ENCODE measurements around the gene KPNA1. TPM values are rescaled to one million over a fixed set of nuclear protein-coding genes. Genes with fewer than 3 reads are reported as not detected.
"Not testable (repeated sequence)": the region's sequence is repeated elsewhere in the genome, so short reads cannot be mapped to it uniquely, and the experiment has no call there.

KPNA1 gene
- polyA plus RNA-seq, 3 donors, result 18.0 to 41.2 (median 38.5) TPM

GRCh38 chr3:122502139-122502538 lies 12.6 kb downstream of the KPNA1 start:
- peaks cover 93% of the 10 kb centered on the region for H3K79me2 ChIP-seq (ENCODE audit: insufficient read depth, low read length)
- no peak overlapping the region for H3K9ac ChIP-seq (ENCODE audit: insufficient read depth, low read length, poor library complexity, severe bottlenecking)
- no peaks in the 10 kb centered on the region for H3K9me3 ChIP-seq (replicated peaks in 1 of 2; ENCODE audit: control insufficient read depth in 1 of 2, insufficient read depth in 1 of 2, low read length in 2 of 2)
- H3K27me3 ChIP-seq (ENCODE audit: control insufficient read depth in 2 of 2, insufficient read depth in 2 of 2, low read length in 2 of 2), result no peaks in the 10 kb centered on the region
- peaks cover 28 to 62% of the 10 kb centered on the region in 2 donors for H3K4me1 ChIP-seq (ENCODE audit: control insufficient read depth in 1 of 2, insufficient read depth in 2 of 2, low read length in 2 of 2)
- H4K20me1 ChIP-seq (ENCODE audit: insufficient read depth, low read length), result peaks cover 66% of the 10 kb centered on the region
- Mint-ChIP-seq H3K4me1 (peaks cover 77% of the 10 kb centered on the region), H3K27ac (peak overlapping the region in 2 of 7 donors; percentile 16 to 27), H3K36me3 (peaks cover 4 to 9% of the 10 kb centered on the region in 2 donors), H3K4me3 (no peak overlapping the region), H3K9me3 (no peaks in the 10 kb centered on the region), H3K27me3 (ENCODE audit: low read depth in 3 of 3) (no peaks in the 10 kb centered on the region)
- no peak for TF ChIP-seq CTCF (IDR thresholded peaks at IDR 0.05)
- no peak overlapping the region for H3K4me2 ChIP-seq (replicated peaks; ENCODE audit: extremely low read depth, low read length, poor library complexity, severe bottlenecking)
- no peak overlapping the region for H3K4me3 ChIP-seq (replicated peaks in 1 of 3; ENCODE audit: low read depth in 2 of 3, low read length in 3 of 3)
- DNase-seq, result no peak
- no peak overlapping the region for H2AFZ ChIP-seq (ENCODE audit: insufficient read depth, low read depth, low read length, poor library complexity, severe bottlenecking)
- no peaks in the 10 kb centered on the region for H3K36me3 ChIP-seq (replicated peaks in 1 of 2; ENCODE audit: control insufficient read depth in 1 of 2, insufficient read depth in 2 of 2, low read length in 2 of 2)
- intact Hi-C loops (cut with micrococcal nuclease), result no loop called here
- WGBS (ENCODE audit: insufficient coverage), result 57% methylated on average over 1 of the region's 2 CpGs
- H3K27ac ChIP-seq (ENCODE audit: low read depth in 1 of 2, low read length in 2 of 2), result peak overlapping the region in 1 of 2 donors; percentile 78

DNA sequence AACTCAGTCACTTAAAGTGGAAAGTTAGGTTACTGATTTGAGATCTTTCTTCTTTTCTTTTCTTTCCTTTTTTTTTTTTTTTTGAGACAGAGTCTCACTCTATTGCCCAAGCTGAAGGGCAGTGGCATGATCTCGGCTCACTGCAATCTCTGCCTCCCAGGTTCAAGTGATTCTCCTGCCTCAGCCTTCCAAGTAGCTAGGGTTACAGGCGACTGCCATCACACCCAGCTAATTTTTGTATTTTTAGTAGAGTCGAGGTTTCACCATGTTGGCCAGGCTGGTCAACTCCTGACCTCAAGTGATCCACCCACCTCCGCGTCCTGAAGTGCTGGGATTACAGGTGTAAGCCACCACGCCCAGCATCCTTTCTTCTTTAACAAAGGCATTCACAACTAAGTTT lies 13.8 kb downstream of the KPNA1 start:
- H4K20me1 ChIP-seq (ENCODE audit: insufficient read depth, low read length), result peaks cover 68% of the 10 kb centered on the region
- H3K4me1 Mint-ChIP-seq, result peaks cover 82% of the 10 kb centered on the region
- H3K9ac ChIP-seq (ENCODE audit: insufficient read depth, low read length, poor library complexity, severe bottlenecking), result not testable (repeated sequence)

More for the DNA sequence above, 13.8 kb downstream of the KPNA1 start:
- intact Hi-C loops (cut with micrococcal nuclease); H3K4me2 ChIP-seq (replicated peaks; ENCODE audit: extremely low read depth, low read length, poor library complexity, severe bottlenecking); H2AFZ ChIP-seq (ENCODE audit: insufficient read depth, low read depth, low read length, poor library complexity, severe bottlenecking); H3K9me3 Mint-ChIP-seq; H3K4me3 Mint-ChIP-seq; H3K27me3 Mint-ChIP-seq (ENCODE audit: low read depth in 3 of 3); H3K36me3 ChIP-seq (replicated peaks in 1 of 2; ENCODE audit: control insufficient read depth in 1 of 2, insufficient read depth in 2 of 2, low read length in 2 of 2); H3K27ac ChIP-seq (ENCODE audit: low read depth in 1 of 2, low read length in 2 of 2); DNase-seq; H3K9me3 ChIP-seq (replicated peaks in 1 of 2; ENCODE audit: control insufficient read depth in 1 of 2, insufficient read depth in 1 of 2, low read length in 2 of 2); H3K4me3 ChIP-seq (replicated peaks in 1 of 3; ENCODE audit: low read depth in 2 of 3, low read length in 3 of 3); H3K27me3 ChIP-seq (ENCODE audit: control insufficient read depth in 2 of 2, insufficient read depth in 2 of 2, low read length in 2 of 2): not testable (repeated sequence)
- H3K79me2 ChIP-seq (ENCODE audit: insufficient read depth, low read length), result peaks cover 93% of the 10 kb centered on the region
- Mint-ChIP-seq H3K27ac (peak overlapping the region in 5 of 7 donors; percentile 1 to 50 (median 32)), H3K36me3 (peaks cover 9 to 11% of the 10 kb centered on the region in 2 donors)
- H3K4me1 ChIP-seq (ENCODE audit: control insufficient read depth in 1 of 2, insufficient read depth in 2 of 2, low read length in 2 of 2), result peaks cover 37 to 74% of the 10 kb centered on the region in 2 donors
- WGBS (ENCODE audit: insufficient coverage), result 100% methylated on average over 3 of the region's 6 CpGs
